IMR-90 (cell line): ENCODE results near the gene PRM2. TPM values are rescaled to one million over a fixed set of nuclear protein-coding genes. Genes with fewer than 3 reads are reported as not detected.

Experiments
- ATAC-seq: fragments of 200-7000 bp; cut with Tn5 transposase; 2 replicates; pipeline ENCODE4 v1.9.1; 2020; ENCODE audit warnings: low read depth, mild to moderate bottlenecking, moderate library complexity
- BruUV-seq: library from RNA; stranded (reverse); fragments of 400-500 nt; replicated peaks from 2 replicates; lab custom pipeline; 2021; lab: Mats Ljungman, UMichigan
- CTCF ChIA-PET: fragments of 300-600 bp; formaldehyde crosslinking; extraction: SDS; loops from one replicate; lab custom pipeline; 2021; ENCODE audit warnings: antibody characterized with exemption; lab: Yijun Ruan, JAX
- POLR2A ChIA-PET: fragments of 300-600 bp; sonication (Branson Sonifier 250); formaldehyde crosslinking; loops from one replicate; lab custom pipeline; 2022; ENCODE audit warnings: antibody characterized with exemption; ENCODE audit not compliant: unreplicated experiment; lab: Charles Lee
- DNase-seq: peaks from one replicate; pipeline ENCODE4 v3.0.0; 2013
- H2AFZ ChIP-seq: replicated peaks from 2 replicates; pipeline ENCODE3; 2013; ENCODE audit warnings: low read length, mild to moderate bottlenecking; ENCODE audit not compliant: poor library complexity
- H2AK5ac ChIP-seq: 2 replicates; pipeline ENCODE4 v1.6.1; 2013; ENCODE audit warnings: low read depth, low read length, inconsistent platforms
- H2AK9ac ChIP-seq: replicated peaks from 2 replicates; pipeline ENCODE3; 2013; ENCODE audit warnings: mild to moderate bottlenecking, low read depth, low read length, moderate library complexity; ENCODE audit not compliant: poor library complexity
- H2BK120ac ChIP-seq: 2 replicates; pipeline ENCODE4 v1.6.1; 2013; ENCODE audit warnings: low read depth, low read length, inconsistent platforms
- H2BK15ac ChIP-seq: 3 replicates; pipeline ENCODE4 v1.6.1; 2013; ENCODE audit warnings: low read depth, low read length, inconsistent platforms
- H2BK20ac ChIP-seq: 2 replicates; pipeline ENCODE4 v1.6.1; 2013; ENCODE audit warnings: low read depth, mild to moderate bottlenecking, inconsistent platforms, low read length, moderate library complexity
- H2BK5ac ChIP-seq: 2 replicates; pipeline ENCODE4 v1.6.1; 2013; ENCODE audit warnings: mild to moderate bottlenecking, low read depth, low read length, inconsistent platforms; ENCODE audit not compliant: poor library complexity, severe bottlenecking
- H3K14ac ChIP-seq: replicated peaks from 2 replicates; pipeline ENCODE4 v1.6.1; 2013; ENCODE audit warnings: low read depth, low read length, inconsistent platforms
- H3K18ac ChIP-seq: 2 replicates; pipeline ENCODE4 v1.6.1; 2013; ENCODE audit warnings: low read depth, low read length, control low read depth
- H3K23ac ChIP-seq: 2 replicates; pipeline ENCODE4 v1.6.1; 2013; ENCODE audit warnings: low read depth, low read length, inconsistent platforms
- H3K27ac ChIP-seq: 2 replicates; pipeline ENCODE4 v1.5.1; 2013; ENCODE audit warnings: mild to moderate bottlenecking, control low read depth, low read length; ENCODE audit not compliant: insufficient read depth
- H3K27me3 ChIP-seq: 2 replicates; pipeline ENCODE4 v1.6.1; 2013; ENCODE audit warnings: low read length; ENCODE audit not compliant: control insufficient read depth, insufficient read depth
- H3K36me3 ChIP-seq: 2 replicates; pipeline ENCODE4 v1.6.1; 2013; ENCODE audit warnings: low read length, mixed read lengths; ENCODE audit not compliant: control insufficient read depth, insufficient read depth
- H3K4ac ChIP-seq: 2 replicates; pipeline ENCODE4 v1.6.1; 2013; ENCODE audit warnings: low read depth, low read length, inconsistent platforms
- H3K4me1 ChIP-seq: 2 replicates; pipeline ENCODE4 v1.6.1; 2013; ENCODE audit warnings: low read length, mixed read lengths; ENCODE audit not compliant: control insufficient read depth, insufficient read depth
- H3K4me2 ChIP-seq: 2 replicates; pipeline ENCODE4 v1.6.1; 2013; ENCODE audit warnings: low read depth, mild to moderate bottlenecking, control low read depth, low read length, moderate library complexity
- H3K4me3 ChIP-seq: 2 replicates; pipeline ENCODE4 v1.5.1; 2013; ENCODE audit warnings: low read depth, mild to moderate bottlenecking, control low read depth, low read length, moderate library complexity; ENCODE audit not compliant: insufficient read depth
- H3K56ac ChIP-seq: 2 replicates; pipeline ENCODE4 v1.6.1; 2013; ENCODE audit warnings: low read length, inconsistent platforms; ENCODE audit not compliant: insufficient read depth; ENCODE audit errors: extremely low read depth
- H3K79me1 ChIP-seq, 2 experiments: 2 replicates each; pipeline ENCODE4 v1.6.1; 2013; ENCODE audit warnings: low read length in 2 of 2, inconsistent platforms in 1 of 2, low read depth in 1 of 2
- H3K9ac ChIP-seq: 2 replicates; pipeline ENCODE4 v1.6.1; 2013; ENCODE audit warnings: low read depth, low read length, control low read depth
- H3K9me1 ChIP-seq: 2 replicates; pipeline ENCODE4 v1.6.1; 2013; ENCODE audit warnings: low read length, inconsistent platforms; ENCODE audit not compliant: insufficient read depth
- H3K9me3 ChIP-seq: 2 replicates; pipeline ENCODE4 v1.6.1; 2013; ENCODE audit warnings: low read length; ENCODE audit not compliant: control insufficient read depth, insufficient read depth
- H4K20me1 ChIP-seq: 2 replicates; pipeline ENCODE4 v1.6.1; 2013; ENCODE audit warnings: low read length, inconsistent platforms; ENCODE audit not compliant: insufficient read depth
- H4K5ac ChIP-seq: 2 replicates; pipeline ENCODE4 v1.6.1; 2013; ENCODE audit warnings: mild to moderate bottlenecking, low read depth, low read length, control low read depth
- H4K8ac ChIP-seq, 2 experiments: 2 replicates each; pipeline ENCODE4 v1.6.1; 2013; ENCODE audit warnings: low read depth in 2 of 2, low read length in 2 of 2, control low read depth in 1 of 2, inconsistent platforms in 1 of 2
- H4K91ac ChIP-seq: 2 replicates; pipeline ENCODE4 v1.6.1; 2013; ENCODE audit warnings: low read depth, low read length, inconsistent platforms; ENCODE audit not compliant: insufficient read depth
- BHLHE40 ChIP-seq: fragments of 150-350 bp; IDR thresholded peaks from 2 replicates; pipeline ENCODE4 v1.6.1; 2016; ENCODE audit warnings: mild to moderate bottlenecking, low read depth, low read length
- CEBPB ChIP-seq: IDR thresholded peaks from 2 replicates; pipeline ENCODE4 v1.6.1; 2012; ENCODE audit warnings: low read depth, low read length, improper control_type of control experiment
- CHD1 ChIP-seq: IDR thresholded peaks from 2 replicates; pipeline ENCODE4 v1.6.1; 2012; ENCODE audit warnings: low read depth, low read length, improper control_type of control experiment
- FOS ChIP-seq: fragments of 150-350 bp; IDR thresholded peaks from 2 replicates; pipeline ENCODE4 v1.6.1; 2016; ENCODE audit warnings: low read depth, low read length
- MAFK ChIP-seq: IDR thresholded peaks from 2 replicates; pipeline ENCODE4 v1.6.1; 2012; ENCODE audit warnings: low read depth, low read length, improper control_type of control experiment
- MXI1 ChIP-seq: IDR thresholded peaks from 2 replicates; pipeline ENCODE4 v1.6.1; 2012; ENCODE audit warnings: low read depth, mild to moderate bottlenecking, low read length, moderate library complexity, borderline replicate concordance
- POLR2A ChIP-seq: IDR thresholded peaks from 2 replicates; pipeline ENCODE4 v1.6.1; 2012; ENCODE audit warnings: mild to moderate bottlenecking, low read depth, low read length
- RCOR1 ChIP-seq: IDR thresholded peaks from 2 replicates; pipeline ENCODE4 v1.6.1; 2012; ENCODE audit warnings: mild to moderate bottlenecking, low read length, improper control_type of control experiment; ENCODE audit not compliant: insufficient replicate concordance
- RFX5 ChIP-seq: IDR thresholded peaks from 2 replicates; pipeline ENCODE4 v1.8.0; 2012; ENCODE audit warnings: low read depth, mild to moderate bottlenecking, low read length, moderate library complexity
- SMC3 ChIP-seq: fragments of 150-350 bp; IDR thresholded peaks from 2 replicates; pipeline ENCODE4 v1.6.1; 2016; ENCODE audit warnings: low read depth, mild to moderate bottlenecking, antibody characterized with exemption, low read length, moderate library complexity
- WGBS, 2 experiments: methylation state at CpG; one replicate each; pipeline versions ENCODE4 v1.1.5 to v1.1.7; 2013; ENCODE audit warnings: missing lambda C conversion rate in 2 of 2; ENCODE audit not compliant: insufficient read length in 1 of 2; ENCODE audit errors: extremely low coverage in 2 of 2; 5-methylcytosine and 5-hydroxymethylcytosine counted together
- dilution Hi-C: fragments of 300-500 bp; cut with HindIII; formaldehyde crosslinking; loops from one replicate; pipeline ENCODE4 v1.14.3; 2018; ENCODE audit warnings: low sequenced_read_pairs; ENCODE audit not compliant: unreplicated experiment
- in situ Hi-C: fragments of 300-500 bp; cut with MboI; formaldehyde crosslinking; loops from 3 replicates; pipeline ENCODE4 v1.14.3; 2019; ENCODE audit warnings: low sequenced_read_pairs, inconsistent platforms, mixed read lengths
- intact Hi-C: fragments of 100-400 bp; cut with micrococcal nuclease; formaldehyde crosslinking; loops from 2 replicates; pipeline ENCODE4 v1.10.0; 2022
- polyA plus RNA-seq, 3 experiments: library from polyadenylated mRNA; depleted of rRNA; stranded (reverse); fragments of >200 nt; gene quantifications; 2 replicates each; pipeline ENCODE4 v1.2.3, GENCODE V29; 2012; ENCODE audit warnings: low replicate concordance in 1 of 3
- total RNA-seq: library from RNA; depleted of rRNA; stranded (reverse); fragments of >200 nt; gene quantifications from 2 replicates; pipeline ENCODE4 v1.2.3, GENCODE V29; 2012
- TF ChIP-seq, protein P1 (sequence below): fragments of 150-350 bp; IDR thresholded peaks from 2 replicates; pipeline ENCODE4 v1.6.1; 2017; ENCODE audit warnings: mild to moderate bottlenecking, antibody characterized with exemption, low read length, low read depth

The PRM2 gene
- total and polyA plus RNA-seq, 2 of the 4 experiments (the other 2 are of a cell fraction): not detected

DNA sequence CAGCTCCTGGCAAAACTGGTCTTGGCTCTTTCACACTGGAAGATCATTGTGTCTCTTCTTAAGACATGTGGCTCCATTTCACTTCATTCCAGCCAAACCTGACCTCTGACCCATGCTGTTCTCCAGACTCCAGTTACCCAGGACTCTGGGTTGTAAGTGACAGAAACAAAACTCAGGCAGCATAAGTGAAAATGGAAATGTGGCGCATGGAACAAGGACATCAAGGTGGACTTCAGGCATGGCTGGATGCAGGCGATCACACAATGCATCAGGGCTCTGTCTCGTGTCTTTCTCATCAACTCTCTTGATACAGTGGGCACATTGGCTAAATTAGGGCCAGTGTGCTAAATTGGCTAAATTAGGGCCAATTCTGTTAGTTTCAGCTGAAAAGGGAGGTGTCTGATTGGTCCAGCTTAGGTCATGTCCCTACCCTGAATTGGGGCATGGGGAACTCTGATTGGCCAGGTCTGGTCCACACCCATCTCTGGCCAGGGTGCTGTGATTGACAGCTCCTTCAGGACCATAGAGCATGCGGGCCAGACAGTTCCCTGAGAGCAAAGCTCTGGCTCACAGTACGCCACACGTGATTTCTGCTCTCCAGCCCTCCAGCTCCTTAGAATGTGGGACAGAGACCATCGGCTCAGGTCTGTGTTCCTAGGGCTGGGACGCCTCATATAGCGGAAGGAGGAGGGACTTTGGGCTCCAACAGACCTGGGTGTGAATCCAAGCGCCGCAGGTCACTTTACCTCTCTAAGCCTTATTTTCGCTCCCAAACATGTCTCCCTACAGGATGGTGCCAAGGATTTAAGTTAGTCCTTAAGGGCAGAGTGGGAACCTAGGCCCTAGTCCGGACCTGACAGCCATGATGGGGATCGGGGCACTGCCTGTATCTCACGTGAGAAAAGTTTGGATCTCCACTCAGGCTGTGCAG lies 37.7 kb downstream of the PRM2 start:
- Histone ChIP-seq H4K20me1 (no peaks in the 10 kb centered on the region), H3K23ac (no peak overlapping the region), H2AFZ (no peak overlapping the region), H4K91ac (no peak overlapping the region), H3K4me1 (0 out of 2 replicates have a peak, but pooled peaks cover 2% of the 10 kb centered on the region), H3K4me2 (no peak overlapping the region), H4K8ac (no peak overlapping the region), H2BK20ac (no peak overlapping the region), H3K56ac (no peak overlapping the region), H2BK5ac (no peak overlapping the region), H3K79me1 (no peaks in the 10 kb centered on the region), H2AK5ac (no peak overlapping the region), H3K36me3 (no peaks in the 10 kb centered on the region), H4K5ac (no peak overlapping the region), H3K27ac (no peak overlapping the region), H3K9me3 (no peaks in the 10 kb centered on the region), H3K4ac (no peak overlapping the region), H3K9ac (no peak overlapping the region), H2BK15ac (no peak overlapping the region), H3K9me1 (no peaks in the 10 kb centered on the region; the same call in 1 of the 2 replicates), H3K18ac (no peak overlapping the region), H3K14ac (no peak overlapping the region), H2BK120ac (no peak overlapping the region), H3K4me3 (no peak overlapping the region), H3K27me3 (peaks cover 4% of the 10 kb centered on the region; the same call in 1 of the 2 replicates), H2AK9ac (no peak overlapping the region)
- WGBS, 2 experiments: 100% methylated on average over 2 of the region's 15 CpGs; no CpG with 5 or more reads in 1 of the 2 experiments
- ChIA-PET CTCF (no interaction called here), POLR2A (no interaction called here)
- DNase-seq: no peak
- dilution Hi-C loops: no loop called here
- intact Hi-C loops: no loop called here
- no peak for ATAC-seq
- TF ChIP-seq BHLHE40 (no peak), POLR2A (no peak), FOS (no peak), RCOR1 (no peak), MAFK (no peak), RFX5 (no peak), CEBPB (no peak), SMC3 (no peak), CHD1 (no peak), MXI1 (no peak)
- TF ChIP-seq, protein P1, sequence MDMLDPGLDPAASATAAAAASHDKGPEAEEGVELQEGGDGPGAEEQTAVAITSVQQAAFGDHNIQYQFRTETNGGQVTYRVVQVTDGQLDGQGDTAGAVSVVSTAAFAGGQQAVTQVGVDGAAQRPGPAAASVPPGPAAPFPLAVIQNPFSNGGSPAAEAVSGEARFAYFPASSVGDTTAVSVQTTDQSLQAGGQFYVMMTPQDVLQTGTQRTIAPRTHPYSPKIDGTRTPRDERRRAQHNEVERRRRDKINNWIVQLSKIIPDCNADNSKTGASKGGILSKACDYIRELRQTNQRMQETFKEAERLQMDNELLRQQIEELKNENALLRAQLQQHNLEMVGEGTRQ: no peak
- in situ Hi-C loops: no loop called here
- no TSS peak for BruUV-seq
